K562 (cell line): ENCODE results near the gene THAP11. TPM values are rescaled to one million over a fixed set of nuclear protein-coding genes. Genes with fewer than 3 reads are reported as not detected.

Source experiments
- ATAC-seq: fragments of 200-7000 bp; cut with Tn5 transposase; 3 replicates; pipeline ENCODE4 v1.9.1; 2020; ENCODE audit warnings: moderate library complexity
- BruUV-seq: library from RNA; stranded (reverse); fragments of 400-500 nt; replicated peaks from 2 replicates; lab custom pipeline; 2021; lab: Mats Ljungman, UMichigan
- CTCF ChIA-PET: fragments of 300-600 bp; formaldehyde crosslinking; extraction: SDS; loops from one replicate; lab custom pipeline; 2021; ENCODE audit warnings: low intra/inter-chr PET ratio; lab: Yijun Ruan, JAX
- POLR2A ChIA-PET: fragments of 300-600, 350-650 bp; sonication (Branson Sonifier 250); formaldehyde crosslinking; extraction: SDS; loops from one replicate; lab custom pipeline; 2021; ENCODE audit warnings: antibody characterized with exemption, inconsistent platforms; lab: Yijun Ruan, JAX
- DNase-seq, 4 experiments: peaks; one replicate each; pipeline versions ENCODE4 v3.0.0 to v3.0.0-alpha.2; 2011 to 2018; ENCODE audit warnings: low spot score in 3 of 4, mixed read lengths in 3 of 4; ENCODE audit errors: extremely low read depth in 1 of 4
- FAIRE-seq: peaks from 2 replicates; lab custom pipeline; 2011; peaks lifted over from hg19 to GRCh38; lab: Jason Lieb, UNC
- H2AFZ ChIP-seq: 2 replicates; pipeline ENCODE4 v1.6.0; 2011; ENCODE audit warnings: low read depth, low read length, control low read depth, inconsistent platforms
- H3K27ac ChIP-seq: fragments of 200-600 bp; 3 replicates; pipeline ENCODE4 v1.8.0; 2011; ENCODE audit warnings: low read depth, mild to moderate bottlenecking, control low read depth, inconsistent platforms, low read length, moderate library complexity, mixed read lengths; ENCODE audit errors: extremely low read depth
- H3K27me3 ChIP-seq, 2 experiments: fragments of 300-600 bp in 1 of 2; 2 replicates in 1 of 2; 3 replicates in 1 of 2; pipeline versions ENCODE4 v1.6.0 to v1.8.0; 2011; ENCODE audit warnings: inconsistent platforms in 2 of 2, low read length in 2 of 2, mild to moderate bottlenecking in 1 of 2, mixed read lengths in 1 of 2, moderate library complexity in 1 of 2; ENCODE audit not compliant: control insufficient read depth in 2 of 2, insufficient read depth in 2 of 2
- H3K36me3 ChIP-seq: fragments of 300-600 bp; 3 replicates; pipeline ENCODE4 v1.8.0; 2011; ENCODE audit warnings: mild to moderate bottlenecking, low read length, inconsistent platforms; ENCODE audit not compliant: control insufficient read depth, insufficient read depth
- H3K4me1 ChIP-seq, 2 experiments: fragments of 200-600 bp in 1 of 2; replicated peaks in 1 of 2; 2 replicates in 1 of 2; 3 replicates in 1 of 2; pipeline versions ENCODE4 v1.5.1 to v1.8.0; 2011; ENCODE audit warnings: inconsistent platforms in 2 of 2, low read length in 2 of 2, mild to moderate bottlenecking in 1 of 2, mixed read lengths in 1 of 2, moderate library complexity in 1 of 2; ENCODE audit not compliant: control insufficient read depth in 2 of 2, insufficient read depth in 2 of 2
- H3K4me2 ChIP-seq: 2 replicates; pipeline ENCODE4 v1.6.1; 2011; ENCODE audit warnings: low read length, control low read depth, inconsistent platforms, mixed read lengths; ENCODE audit not compliant: insufficient read depth
- H3K4me3 ChIP-seq: fragments of 200-600 bp; sonication (generic), shearing (Covaris generic); 2 replicates; pipeline ENCODE4 v1.5.1; 2016; ENCODE audit warnings: control low read depth, inconsistent platforms
- H3K79me2 ChIP-seq: fragments of 200-600 bp; 3 replicates; pipeline ENCODE4 v1.8.0; 2011; ENCODE audit warnings: low read length, inconsistent platforms; ENCODE audit not compliant: control insufficient read depth, insufficient read depth
- H3K9ac ChIP-seq, 2 experiments: 2 replicates each; pipeline versions ENCODE4 v1.6.0 to v1.6.1; 2011; ENCODE audit warnings: low read depth in 2 of 2, low read length in 2 of 2, control low read depth in 1 of 2, inconsistent platforms in 1 of 2, mild to moderate bottlenecking in 1 of 2, mixed read lengths in 1 of 2; ENCODE audit not compliant: insufficient read depth in 1 of 2
- H3K9me1 ChIP-seq: one replicate; pipeline ENCODE4 v1.6.0; 2011; ENCODE audit warnings: inconsistent platforms, mild to moderate bottlenecking, low read length, moderate library complexity; ENCODE audit not compliant: control insufficient read depth, insufficient read depth
- H3K9me3 ChIP-seq: replicated peaks from 2 replicates; pipeline ENCODE4 v1.5.1; 2011; ENCODE audit warnings: low read depth, low read length, inconsistent platforms; ENCODE audit not compliant: control insufficient read depth, insufficient read depth
- H4K20me1 ChIP-seq: replicated peaks from 2 replicates; pipeline ENCODE4 v1.6.1; 2011; ENCODE audit warnings: low read length, inconsistent platforms, mixed read lengths; ENCODE audit not compliant: control insufficient read depth, insufficient read depth
- CHD2 ChIP-seq: IDR thresholded peaks from 2 replicates; pipeline ENCODE4 v1.6.1; 2011; ENCODE audit warnings: low read depth, low read length
- WGBS: fragments of 100-300 bp; shearing (Covaris generic); methylation state at CpG from one replicate; pipeline ENCODE4 v1.1.6; 2016; ENCODE audit warnings: low coverage, mixed read lengths; ENCODE audit not compliant: insufficient coverage; ENCODE audit errors: missing lambda C conversion rate; 5-methylcytosine and 5-hydroxymethylcytosine counted together
- in situ Hi-C: fragments of 300-500 bp; cut with MboI; formaldehyde crosslinking; loops from 4 replicates; pipeline ENCODE4 v1.15.0; 2018; ENCODE audit warnings: inconsistent platforms, mixed read lengths
- intact Hi-C: fragments of 100-400 bp; cut with micrococcal nuclease; formaldehyde crosslinking; loops from 2 replicates; pipeline ENCODE4 v1.14.2; 2022
- polyA plus RNA-seq, 8 experiments: library from polyadenylated mRNA; depleted of rRNA in 4 of 8; stranded (reverse) in 5 of 8; unstranded in 3 of 8; fragments of >200 nt; fragmentation: Nextera tagmentation in 2 of 8; fragmentation: Illumina TruSeq in 1 of 8; extraction: Ambion mirVana in 2 of 8; extraction: Trizol in 1 of 8; gene quantifications; 2 replicates each; pipeline versions ENCODE4 v1.2.1 to v1.2.3, GENCODE V29; 2011 to 2014; ENCODE audit warnings: inconsistent platforms in 1 of 8, missing spikeins in 1 of 8
- total RNA-seq, 7 experiments: library from RNA; depleted of rRNA in 6 of 7; stranded (reverse); fragments of >200 nt in 6 of 7; fragmentation: Illumina TruSeq in 2 of 7; extraction: Trizol in 2 of 7; gene quantifications; 2 replicates each; pipeline versions ENCODE4 v1.2.1 to v1.2.3, GENCODE V29; 2011 to 2021; ENCODE audit warnings: low replicate concordance in 1 of 7
- TF ChIP-seq, protein P1 (sequence below): fragments of 150-350 bp; conservative IDR thresholded peaks from 2 replicates; pipeline ENCODE4 v1.6.1; 2014; ENCODE audit warnings: low read length
- TF ChIP-seq, protein P2 (sequence below), 3 experiments: IDR thresholded peaks in 2 of 3; conservative IDR thresholded peaks in 1 of 3; 2 replicates each; pipeline ENCODE4 v1.5.1; 2011 to 2012; ENCODE audit warnings: low read length in 3 of 3, mild to moderate bottlenecking in 3 of 3, control low read depth in 2 of 3, improper control_type of control experiment in 1 of 3, inconsistent platforms in 1 of 3, low read depth in 1 of 3, mixed read lengths in 1 of 3, moderate library complexity in 1 of 3; ENCODE audit not compliant: insufficient read depth in 2 of 3

THAP11 gene
- total and polyA plus RNA-seq, 9 of the 15 experiments (the other 6 are each of a cell fraction or from before 2014, with no cell fraction given): 2.4 to 31.6 (median 21.4) TPM

DNA sequence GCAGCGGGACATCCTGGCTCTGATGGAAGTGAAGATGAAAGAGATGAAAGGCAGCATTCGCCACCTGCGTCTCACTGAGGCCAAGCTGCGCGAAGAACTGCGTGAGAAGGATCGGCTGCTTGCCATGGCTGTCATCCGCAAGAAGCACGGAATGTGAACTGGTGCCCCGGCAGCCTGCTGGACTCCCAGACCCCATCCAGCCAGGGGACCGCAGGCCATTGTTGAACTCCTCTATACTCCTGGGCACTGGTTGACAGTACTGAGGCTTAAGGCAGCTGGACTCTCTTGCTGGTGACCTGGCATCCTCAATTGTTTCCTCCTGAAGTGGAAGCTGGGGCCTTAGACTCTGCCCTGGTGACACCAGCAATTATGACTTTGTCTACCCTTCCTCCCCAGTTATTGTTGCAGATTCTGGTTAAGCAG lies 1.2 kb downstream of the THAP11 start (continued):
- TF ChIP-seq, protein P1, sequence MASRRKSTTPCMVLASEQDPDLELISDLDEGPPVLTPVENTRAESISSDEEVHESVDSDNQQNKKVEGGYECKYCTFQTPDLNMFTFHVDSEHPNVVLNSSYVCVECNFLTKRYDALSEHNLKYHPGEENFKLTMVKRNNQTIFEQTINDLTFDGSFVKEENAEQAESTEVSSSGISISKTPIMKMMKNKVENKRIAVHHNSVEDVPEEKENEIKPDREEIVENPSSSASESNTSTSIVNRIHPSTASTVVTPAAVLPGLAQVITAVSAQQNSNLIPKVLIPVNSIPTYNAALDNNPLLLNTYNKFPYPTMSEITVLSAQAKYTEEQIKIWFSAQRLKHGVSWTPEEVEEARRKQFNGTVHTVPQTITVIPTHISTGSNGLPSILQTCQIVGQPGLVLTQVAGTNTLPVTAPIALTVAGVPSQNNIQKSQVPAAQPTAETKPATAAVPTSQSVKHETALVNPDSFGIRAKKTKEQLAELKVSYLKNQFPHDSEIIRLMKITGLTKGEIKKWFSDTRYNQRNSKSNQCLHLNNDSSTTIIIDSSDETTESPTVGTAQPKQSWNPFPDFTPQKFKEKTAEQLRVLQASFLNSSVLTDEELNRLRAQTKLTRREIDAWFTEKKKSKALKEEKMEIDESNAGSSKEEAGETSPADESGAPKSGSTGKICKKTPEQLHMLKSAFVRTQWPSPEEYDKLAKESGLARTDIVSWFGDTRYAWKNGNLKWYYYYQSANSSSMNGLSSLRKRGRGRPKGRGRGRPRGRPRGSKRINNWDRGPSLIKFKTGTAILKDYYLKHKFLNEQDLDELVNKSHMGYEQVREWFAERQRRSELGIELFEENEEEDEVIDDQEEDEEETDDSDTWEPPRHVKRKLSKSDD: no peak

GRCh38 chr16:67844497-67844896 lies 2.4 kb downstream of the THAP11 start:
- H3K4me1 ChIP-seq: peaks cover 37 to 57% of the 10 kb centered on the region in 2 experiments
- no peaks in the 10 kb centered on the region for H3K9me1 ChIP-seq
- peak in 1 of 4 experiments; percentile 40 for DNase-seq
- ChIA-PET CTCF (interaction anchor here (0.7 kb wide), 1 partner anchor 22 kb away, joined by 4 read pairs; no protein-coding TSS in a partner anchor), POLR2A (interaction anchor here (0.6 to 2.7 kb wide), 16 partner anchors 9 to 886 kb away, joined by 3 to 10 read pairs (median 4); partner anchors contain the start of gene NFATC3)
- no peak for ATAC-seq
- H3K79me2 ChIP-seq: peaks cover 69% of the 10 kb centered on the region
- FAIRE-seq: no peak
- intact Hi-C loops: no loop called here
- H2AFZ ChIP-seq: no peak overlapping the region
- H3K4me2 ChIP-seq: peak overlapping the region; percentile 44
- no peaks in the 10 kb centered on the region for H3K27me3 ChIP-seq
- in situ Hi-C loops: no loop called here
- H3K4me3 ChIP-seq: no peak overlapping the region
- no peak overlapping the region for H3K27ac ChIP-seq
- H3K9ac ChIP-seq: peak overlapping the region in 1 of 2 experiments; percentile 31; a peak in 1 of 4 replicates
- BruUV-seq: no TSS peak
- TF ChIP-seq CHD2: no peak
- TF ChIP-seq, protein P2, sequence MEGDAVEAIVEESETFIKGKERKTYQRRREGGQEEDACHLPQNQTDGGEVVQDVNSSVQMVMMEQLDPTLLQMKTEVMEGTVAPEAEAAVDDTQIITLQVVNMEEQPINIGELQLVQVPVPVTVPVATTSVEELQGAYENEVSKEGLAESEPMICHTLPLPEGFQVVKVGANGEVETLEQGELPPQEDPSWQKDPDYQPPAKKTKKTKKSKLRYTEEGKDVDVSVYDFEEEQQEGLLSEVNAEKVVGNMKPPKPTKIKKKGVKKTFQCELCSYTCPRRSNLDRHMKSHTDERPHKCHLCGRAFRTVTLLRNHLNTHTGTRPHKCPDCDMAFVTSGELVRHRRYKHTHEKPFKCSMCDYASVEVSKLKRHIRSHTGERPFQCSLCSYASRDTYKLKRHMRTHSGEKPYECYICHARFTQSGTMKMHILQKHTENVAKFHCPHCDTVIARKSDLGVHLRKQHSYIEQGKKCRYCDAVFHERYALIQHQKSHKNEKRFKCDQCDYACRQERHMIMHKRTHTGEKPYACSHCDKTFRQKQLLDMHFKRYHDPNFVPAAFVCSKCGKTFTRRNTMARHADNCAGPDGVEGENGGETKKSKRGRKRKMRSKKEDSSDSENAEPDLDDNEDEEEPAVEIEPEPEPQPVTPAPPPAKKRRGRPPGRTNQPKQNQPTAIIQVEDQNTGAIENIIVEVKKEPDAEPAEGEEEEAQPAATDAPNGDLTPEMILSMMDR (IDR thresholded peaks at IDR 0.05 in 2 of 3, conservative IDR thresholded peaks at IDR 0.05 in 1 of 3; ENCODE audit: insufficient read depth in 2 of 3, low read depth in 1 of 3, low read length in 3 of 3): peak in 1 of 3 experiments; percentile 8; a peak in 1 of 6 replicates
- peaks cover 22% of the 10 kb centered on the region for H3K36me3 ChIP-seq
- no peaks in the 10 kb centered on the region for H3K9me3 ChIP-seq
- 64% methylated on average over 4 of the region's 4 CpGs for WGBS
- no peaks in the 10 kb centered on the region; the same call in 1 of the 2 replicates for H4K20me1 ChIP-seq
